Trophoblast cell (in vitro differentiated cells and primary cell): ENCODE measurements around the gene PADI2. TPM values are rescaled to one million over a fixed set of nuclear protein-coding genes. Genes with fewer than 3 reads are reported as not detected.

ENCODE experiments used
- DNase-seq, 2 donors: peaks; one replicate each; pipeline ENCODE4 v3.0.0-alpha.2; 2016
- H2AFZ ChIP-seq: 2 replicates; pipeline ENCODE4 v1.6.1; 2013; ENCODE audit warnings: low read length, moderate library complexity, mild to moderate bottlenecking; ENCODE audit not compliant: insufficient read depth, poor library complexity
- H2AK5ac ChIP-seq: 2 replicates; pipeline ENCODE4 v1.6.1; 2013; ENCODE audit warnings: mild to moderate bottlenecking, low read length
- H2BK120ac ChIP-seq: 2 replicates; pipeline ENCODE4 v1.6.1; 2013; ENCODE audit warnings: low read length, mild to moderate bottlenecking, moderate library complexity; ENCODE audit not compliant: insufficient read depth, poor library complexity
- H2BK12ac ChIP-seq: 2 replicates; pipeline ENCODE4 v1.6.1; 2013; ENCODE audit warnings: mild to moderate bottlenecking, low read length, moderate library complexity
- H2BK5ac ChIP-seq: 2 replicates; pipeline ENCODE4 v1.6.1; 2013; ENCODE audit warnings: low read length, low read depth, moderate library complexity, mild to moderate bottlenecking; ENCODE audit not compliant: poor library complexity
- H3K14ac ChIP-seq: 2 replicates; pipeline ENCODE4 v1.6.1; 2013; ENCODE audit warnings: mild to moderate bottlenecking, low read length
- H3K18ac ChIP-seq: 2 replicates; pipeline ENCODE4 v1.6.1; 2013; ENCODE audit warnings: mild to moderate bottlenecking, low read length
- H3K23ac ChIP-seq: 2 replicates; pipeline ENCODE4 v1.6.1; 2013; ENCODE audit warnings: low read length
- H3K27ac ChIP-seq: 2 replicates; pipeline ENCODE4 v1.5.1; 2013; ENCODE audit warnings: low read depth, mild to moderate bottlenecking, inconsistent platforms, low read length, moderate library complexity
- H3K27me3 ChIP-seq: 2 replicates; pipeline ENCODE4 v1.6.1; 2013; ENCODE audit warnings: inconsistent platforms, mild to moderate bottlenecking, low read length, moderate library complexity; ENCODE audit not compliant: insufficient read depth
- H3K36me3 ChIP-seq, 2 experiments: 1 replicate in 1 of 2; 2 replicates in 1 of 2; pipeline ENCODE4 v1.6.1; 2013; ENCODE audit warnings: low read length in 2 of 2, mild to moderate bottlenecking in 2 of 2, moderate library complexity in 1 of 2; ENCODE audit not compliant: insufficient read depth in 2 of 2, control insufficient read depth in 1 of 2
- H3K4ac ChIP-seq: 2 replicates; pipeline ENCODE4 v1.6.1; 2013; ENCODE audit warnings: low read depth, mild to moderate bottlenecking, low read length, moderate library complexity
- H3K4me1 ChIP-seq, 2 experiments: 1 replicate in 1 of 2; 2 replicates in 1 of 2; pipeline ENCODE4 v1.6.1; 2013; ENCODE audit warnings: low read length in 2 of 2, mild to moderate bottlenecking in 2 of 2, moderate library complexity in 1 of 2; ENCODE audit not compliant: insufficient read depth in 2 of 2, control insufficient read depth in 1 of 2
- H3K4me2 ChIP-seq: 2 replicates; pipeline ENCODE4 v1.6.1; 2013; ENCODE audit warnings: inconsistent platforms, mild to moderate bottlenecking, low read length, moderate library complexity
- H3K4me3 ChIP-seq: 2 replicates; pipeline ENCODE4 v1.5.1; 2013; ENCODE audit warnings: mild to moderate bottlenecking, low read depth, low read length, inconsistent platforms
- H3K79me1 ChIP-seq: one replicate; pipeline ENCODE4 v1.6.1; 2013; ENCODE audit warnings: low read length
- H3K79me2 ChIP-seq: 2 replicates; pipeline ENCODE4 v1.6.1; 2013; ENCODE audit warnings: low read length, mild to moderate bottlenecking; ENCODE audit not compliant: control insufficient read depth, insufficient read depth, poor library complexity
- H3K9ac ChIP-seq: 2 replicates; pipeline ENCODE4 v1.6.1; 2013; ENCODE audit warnings: mild to moderate bottlenecking, low read length
- H3K9me3 ChIP-seq: 2 replicates; pipeline ENCODE4 v1.6.1; 2013; ENCODE audit warnings: low read depth, mild to moderate bottlenecking, control low read depth, inconsistent platforms, low read length; ENCODE audit not compliant: insufficient read depth
- H4K12ac ChIP-seq: 2 replicates; pipeline ENCODE4 v1.6.1; 2013; ENCODE audit warnings: low read depth, mild to moderate bottlenecking, low read length, moderate library complexity
- H4K8ac ChIP-seq: 2 replicates; pipeline ENCODE4 v1.6.1; 2013; ENCODE audit warnings: low read depth, mild to moderate bottlenecking, low read length, moderate library complexity
- H4K91ac ChIP-seq: one replicate; pipeline ENCODE4 v1.6.1; 2013; ENCODE audit warnings: low read depth, mild to moderate bottlenecking, low read length, moderate library complexity
- WGBS: extraction: QIAGEN DNeasy Blood & Tissue Kit; methylation state at CpG from one replicate; pipeline ENCODE4 v1.1.7; 2013; ENCODE audit warnings: missing lambda C conversion rate; ENCODE audit not compliant: insufficient read length, insufficient coverage; ENCODE audit errors: extremely low coverage; 5-methylcytosine and 5-hydroxymethylcytosine counted together
- polyA plus RNA-seq: library from polyadenylated mRNA; stranded (reverse); fragments of 200-250 nt; gene quantifications from 2 replicates; pipeline ENCODE4 v1.2.3, GENCODE V29; 2013

The PADI2 gene
- polyA plus RNA-seq: 0.62 and 0.63 TPM in 2 replicates

DNA sequence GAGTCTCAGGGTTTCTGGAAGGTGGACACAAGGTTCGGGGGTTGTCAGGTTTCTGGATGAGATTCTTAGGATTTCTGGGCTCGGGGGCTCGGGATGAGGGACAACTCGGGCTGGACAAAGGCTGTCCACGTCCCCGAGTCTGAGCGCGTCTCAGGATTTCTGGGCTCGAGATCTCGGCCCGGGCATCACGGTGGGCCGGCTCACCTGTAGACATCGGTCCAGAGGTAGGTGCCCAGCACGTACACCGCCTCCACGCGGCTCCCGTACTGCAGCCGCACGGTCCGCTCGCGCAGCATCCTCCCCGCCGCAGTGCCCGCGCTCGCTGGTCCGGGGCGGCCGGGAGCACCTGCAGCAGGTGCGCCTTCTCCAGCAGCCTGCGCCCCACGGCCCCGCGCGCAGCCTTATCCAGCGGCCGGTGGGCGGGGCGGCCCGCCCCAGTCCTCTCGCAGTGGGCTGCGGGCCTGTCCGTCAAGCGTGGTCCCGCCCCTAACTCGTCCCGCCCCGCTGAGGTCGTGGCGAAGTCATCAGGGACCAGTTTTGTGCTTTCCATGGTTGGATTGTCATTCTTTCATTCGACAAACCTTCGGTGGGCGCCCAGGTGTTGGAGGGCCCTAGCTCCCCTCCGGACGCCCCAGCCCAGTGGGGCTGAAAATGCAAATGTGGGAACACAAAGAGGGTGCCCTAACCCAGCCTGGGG lies at the start of gene PADI2:
Gene PADI2, minus strand, starts transcription at position 376 of the 697 bp plus-strand sequence. Its CDS starts 80 bp downstream, at position 296.
- no peaks in the 10 kb centered on the region for H3K9me3 ChIP-seq
- no CpG with 5 or more reads among the region's 58 CpGs for WGBS
- no peak within 1 kb of the TSS for H3K18ac ChIP-seq
- H3K4me2 ChIP-seq: peak within 1 kb of the TSS; percentile 90
- H3K79me2 ChIP-seq: no peaks in the 10 kb centered on the region
- H4K8ac ChIP-seq: no peak within 1 kb of the TSS
- no peak within 1 kb of the TSS for H2AK5ac ChIP-seq
- H3K4ac ChIP-seq: no peak within 1 kb of the TSS
- no peaks in the 10 kb centered on the region for H3K79me1 ChIP-seq
- H4K12ac ChIP-seq: no peak within 1 kb of the TSS
- H3K4me3 ChIP-seq: peak within 1 kb of the TSS; percentile 58
- H3K27ac ChIP-seq: no peak within 1 kb of the TSS
- H2BK120ac ChIP-seq: no peak within 1 kb of the TSS
- no peak within 1 kb of the TSS for H3K23ac ChIP-seq
- no peak within 1 kb of the TSS for H2BK12ac ChIP-seq
- H3K27me3 ChIP-seq: peaks cover 19% of the 10 kb centered on the region
- no peaks in the 10 kb centered on the region for H3K36me3 ChIP-seq
- peaks cover 6 to 11% of the 10 kb centered on the region in 2 experiments for H3K4me1 ChIP-seq
- no peak within 1 kb of the TSS for H2BK5ac ChIP-seq
- peak within 1 kb of the TSS; percentile 31 for H2AFZ ChIP-seq
- H4K91ac ChIP-seq: no peak within 1 kb of the TSS
- peak; percentile 48 to 72 for DNase-seq
- H3K14ac ChIP-seq: no peak within 1 kb of the TSS
- no peak within 1 kb of the TSS for H3K9ac ChIP-seq

GRCh38 chr1:17168091-17168876 lies 49.0 kb upstream of the PADI2 start:
- Histone ChIP-seq H4K91ac (peak overlapping the region; percentile 84), H4K12ac (no peak overlapping the region), H3K18ac (peak overlapping the region; percentile 46), H3K4me1 (peaks cover 14 to 19% of the 10 kb centered on the region in 2 experiments), H3K23ac (no peak overlapping the region), H2AFZ (no peak overlapping the region), H2BK12ac (peak overlapping the region; percentile 56), H3K4me3 (no peak overlapping the region), H3K9me3 (peaks cover 6% of the 10 kb centered on the region), H3K14ac (peak overlapping the region; percentile 16), H3K79me1 (peaks cover 15% of the 10 kb centered on the region), H2AK5ac (no peak overlapping the region), H2BK5ac (peak overlapping the region; percentile 31), H2BK120ac (peak overlapping the region; percentile 53), H4K8ac (peak overlapping the region; percentile 33), H3K9ac (no peak overlapping the region), H3K4me2 (no peak overlapping the region), H3K36me3 (no peaks in the 10 kb centered on the region), H3K79me2 (no peaks in the 10 kb centered on the region), H3K4ac (no peak overlapping the region), H3K27me3 (no peaks in the 10 kb centered on the region), H3K27ac (peak overlapping the region; percentile 36)
- WGBS: no CpG with 5 or more reads among the region's 13 CpGs
- peak in 1 of 2 donors; percentile 92 for DNase-seq

DNA sequence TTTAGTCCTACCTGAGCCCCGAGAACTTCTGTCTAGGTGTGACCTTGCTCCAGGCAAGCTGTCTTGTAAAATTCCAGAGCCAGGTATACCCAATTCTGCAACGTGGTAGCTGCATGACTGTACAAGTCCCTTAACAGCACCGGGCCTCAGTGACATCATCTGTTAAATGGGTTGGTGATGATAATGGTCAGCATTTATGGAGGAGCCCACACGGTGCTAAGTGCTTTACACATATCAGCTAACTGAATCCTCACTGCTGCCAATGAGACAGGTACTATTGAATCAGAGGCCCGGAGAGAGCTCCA lies 48.5 kb upstream of the PADI2 start:
- Histone ChIP-seq H2BK12ac (peak overlapping the region; percentile 56), H4K8ac (peak overlapping the region; percentile 33), H3K36me3 (no peaks in the 10 kb centered on the region), H3K4me2 (no peak overlapping the region), H4K12ac (no peak overlapping the region), H3K23ac (no peak overlapping the region), H3K79me1 (peaks cover 15% of the 10 kb centered on the region), H2AFZ (no peak overlapping the region), H3K14ac (peak overlapping the region; percentile 19), H2BK120ac (peak overlapping the region; percentile 53), H3K4me3 (no peak overlapping the region), H3K9me3 (peaks cover 6% of the 10 kb centered on the region), H3K9ac (peak overlapping the region; percentile 37), H3K27me3 (no peaks in the 10 kb centered on the region), H3K79me2 (no peaks in the 10 kb centered on the region), H3K27ac (peak overlapping the region; percentile 36), H3K18ac (no peak overlapping the region), H4K91ac (peak overlapping the region; percentile 84), H3K4me1 (peaks cover 14 to 24% of the 10 kb centered on the region in 2 experiments), H2BK5ac (peak overlapping the region; percentile 52), H3K4ac (no peak overlapping the region), H2AK5ac (no peak overlapping the region)
- no CpG with 5 or more reads among the region's 5 CpGs for WGBS
- DNase-seq: peak in 1 of 2 donors; percentile 94

- Histone ChIP-seq H3K4me2 (no peak overlapping the region), H2BK120ac (peak overlapping the region; percentile 56), H4K8ac (no peak overlapping the region), H3K4ac (no peak overlapping the region), H2AFZ (no peak overlapping the region), H3K36me3 (no peaks in the 10 kb centered on the region), H2AK5ac (peak overlapping the region; percentile 3), H3K14ac (peak overlapping the region; percentile 43), H3K79me1 (peaks cover 15% of the 10 kb centered on the region), H3K18ac (no peak overlapping the region), H3K23ac (no peak overlapping the region), H3K9me3 (peaks cover 6% of the 10 kb centered on the region), H3K79me2 (no peaks in the 10 kb centered on the region), H3K9ac (peak overlapping the region; percentile 37), H2BK12ac (peak overlapping the region; percentile 51), H3K27ac (peak overlapping the region; percentile 36), H3K4me3 (no peak overlapping the region), H4K12ac (no peak overlapping the region), H3K27me3 (no peaks in the 10 kb centered on the region), H4K91ac (peak overlapping the region; percentile 84), H2BK5ac (peak overlapping the region; percentile 52), H3K4me1 (peaks cover 14 to 28% of the 10 kb centered on the region in 2 experiments)
- no CpG with 5 or more reads among the region's 4 CpGs for WGBS
- peak; percentile 36 to 59 for DNase-seq
Observed at GRCh38 chr1:17167041-17167785, 48.0 kb upstream of the PADI2 start.
